ENCODE measurements around the gene PPP1R1B. TPM values are rescaled to one million over a fixed set of nuclear protein-coding genes. Genes with fewer than 3 reads are reported as not detected.

The PPP1R1B gene
- total RNA-seq, 4 donors from 2014 or later = 1.5 to 5.1 TPM; not detected in 2

DNA sequence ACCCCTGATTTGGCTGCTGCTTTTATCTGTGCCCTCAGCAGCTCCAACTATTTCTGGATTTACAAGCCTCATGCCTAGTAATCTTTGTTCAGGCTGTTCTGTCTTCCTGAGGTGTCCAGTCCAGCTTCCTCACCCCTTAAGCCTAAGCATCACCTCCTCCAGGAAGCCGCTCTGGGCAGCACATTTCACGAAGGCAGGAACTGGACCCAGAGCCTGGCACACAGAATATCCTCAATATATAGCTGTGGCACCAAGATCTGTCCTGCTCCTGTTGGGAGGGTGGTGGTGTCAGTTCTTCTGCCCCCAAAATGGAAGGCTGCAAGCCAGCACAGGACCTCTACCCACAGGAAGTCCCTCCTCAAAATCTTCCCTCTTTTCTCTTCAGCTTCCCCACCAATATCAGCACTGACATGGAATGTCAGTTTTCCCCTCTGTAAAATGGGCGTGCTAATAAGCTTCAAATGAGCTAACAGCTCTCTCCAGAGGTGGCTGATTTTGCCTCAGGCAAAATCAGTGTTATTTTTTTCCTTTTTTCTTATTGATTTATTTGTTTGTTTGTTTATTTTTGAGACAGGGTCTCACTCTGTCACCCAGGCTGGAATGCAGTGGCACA, 12.1 kb upstream of the PPP1R1B start:
- no peak overlapping the region for H3K27ac ChIP-seq
- H3K36me3 ChIP-seq = no peaks in the 10 kb centered on the region
- intact Hi-C loops (cut with DNase I; ENCODE audit: low total_unique reads) (no loop called here), in situ Hi-C loops (cut with MboI; ENCODE audit: low sequenced_read_pairs in 4 of 4) (no loop called here)
- no peak for DNase-seq
- peaks cover 6 to 26% (median 11%) of the 10 kb centered on the region in 3 donors for H3K27me3 ChIP-seq
- H3K4me1 ChIP-seq = peaks cover 0 to 5% of the 10 kb centered on the region in 2 donors
- no peak for ATAC-seq
- TF ChIP-seq CTCF (IDR thresholded peaks at IDR 0.05 in 4 of 5, conservative IDR thresholded peaks at IDR 0.05 in 1 of 5) (no peak), POLR2A (IDR thresholded peaks at IDR 0.05) (no peak)
- H3K9me3 ChIP-seq = no peaks in the 10 kb centered on the region
- no peak overlapping the region for H3K4me3 ChIP-seq

DNA sequence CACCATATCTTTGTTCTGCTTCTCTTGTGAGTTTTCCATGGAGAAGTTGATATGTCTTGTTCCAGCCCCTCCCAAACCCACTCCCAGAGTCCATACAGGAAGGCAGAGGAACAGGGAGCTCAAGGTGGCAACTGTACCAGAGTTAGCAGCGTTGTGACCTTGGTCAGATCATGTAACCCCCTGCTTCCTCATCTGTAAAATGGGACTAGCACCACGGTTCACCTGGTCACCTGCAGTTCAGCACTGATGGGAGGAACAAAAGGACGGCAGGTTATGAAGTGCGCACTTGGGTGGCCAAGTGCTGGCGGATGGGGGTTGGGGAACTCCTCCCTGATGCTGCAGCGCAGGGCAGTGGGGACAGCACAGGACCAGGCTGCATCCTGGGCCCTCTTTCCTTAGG, 11.3 kb upstream of the PPP1R1B start:
- peaks cover 0 to 5% of the 10 kb centered on the region in 2 donors for H3K4me1 ChIP-seq
- in situ Hi-C loops (cut with MboI; ENCODE audit: low sequenced_read_pairs in 4 of 4) = no loop called here
- no peak overlapping the region for H3K27ac ChIP-seq
- intact Hi-C loops (cut with DNase I; ENCODE audit: low total_unique reads) = no loop called here
- no peaks in the 10 kb centered on the region for H3K36me3 ChIP-seq
- peaks cover 5 to 18% (median 10%) of the 10 kb centered on the region in 3 donors for H3K27me3 ChIP-seq
- TF ChIP-seq CTCF (IDR thresholded peaks at IDR 0.05 in 4 of 5, conservative IDR thresholded peaks at IDR 0.05 in 1 of 5) (no peak), POLR2A (IDR thresholded peaks at IDR 0.05) (no peak)
- ATAC-seq = no peak
- no peaks in the 10 kb centered on the region for H3K9me3 ChIP-seq
- H3K4me3 ChIP-seq = no peak overlapping the region
- no peak for DNase-seq

- ATAC-seq (no peak), DNase-seq (no peak)
- Histone ChIP-seq H3K4me1 (peaks cover under 1 to 5% of the 10 kb centered on the region in 2 donors), H3K36me3 (no peaks in the 10 kb centered on the region), H3K27ac (no peak overlapping the region), H3K9me3 (no peaks in the 10 kb centered on the region), H3K27me3 (peaks cover 5 to 16% (median 6%) of the 10 kb centered on the region in 3 donors), H3K4me3 (peak overlapping the region in 2 of 4 donors; percentile 24 to 61)
- in situ Hi-C loops (cut with MboI; ENCODE audit: low sequenced_read_pairs in 4 of 4) = no loop called here
- no peak for TF ChIP-seq CTCF (IDR thresholded peaks at IDR 0.05 in 4 of 5, conservative IDR thresholded peaks at IDR 0.05 in 1 of 5)
- TF ChIP-seq POLR2A (IDR thresholded peaks at IDR 0.05) = no peak
- intact Hi-C loops (cut with DNase I; ENCODE audit: low total_unique reads) = no loop called here
Measured at GRCh38 chr17:39617100-39617445, 9.7 kb upstream of the PPP1R1B start.

GRCh38 chr17:39617446-39618245, 9.1 kb upstream of the PPP1R1B start:
- in situ Hi-C loops (cut with MboI; ENCODE audit: low sequenced_read_pairs in 4 of 4) = no loop called here
- Histone ChIP-seq H3K4me3 (peak overlapping the region; percentile 49 to 63 (median 61)), H3K27me3 (peaks cover 5 to 16% (median 5%) of the 10 kb centered on the region in 3 donors), H3K4me1 (peaks cover 3 to 5% of the 10 kb centered on the region in 2 donors), H3K9me3 (no peaks in the 10 kb centered on the region), H3K36me3 (no peaks in the 10 kb centered on the region), H3K27ac (peak overlapping the region in 2 of 4 donors; percentile 7 to 16)
- intact Hi-C loops (cut with DNase I; ENCODE audit: low total_unique reads) = no loop called here
- ATAC-seq (peak in 1 of 2 donors; percentile 52), DNase-seq (peak; percentile 25 to 43)
- TF ChIP-seq CTCF (IDR thresholded peaks at IDR 0.05 in 4 of 5, conservative IDR thresholded peaks at IDR 0.05 in 1 of 5) (no peak), POLR2A (IDR thresholded peaks at IDR 0.05) (no peak)

All from gastrocnemius medialis (tissue), 4 donors.